ENCODE measurements around the gene GTPBP1. TPM values are rescaled to one million over a fixed set of nuclear protein-coding genes. Genes with fewer than 3 reads are reported as not detected.

The GTPBP1 gene
- polyA plus RNA-seq, 3 donors = 42.3 to 64.1 (median 56.7) TPM

GRCh38 chr22:38721551-38721950 lies 15.8 kb downstream of the GTPBP1 start:
- no peak for DNase-seq

GRCh38 chr22:38724176-38724575 lies 18.4 kb downstream of the GTPBP1 start:
- no peak for DNase-seq

DNA sequence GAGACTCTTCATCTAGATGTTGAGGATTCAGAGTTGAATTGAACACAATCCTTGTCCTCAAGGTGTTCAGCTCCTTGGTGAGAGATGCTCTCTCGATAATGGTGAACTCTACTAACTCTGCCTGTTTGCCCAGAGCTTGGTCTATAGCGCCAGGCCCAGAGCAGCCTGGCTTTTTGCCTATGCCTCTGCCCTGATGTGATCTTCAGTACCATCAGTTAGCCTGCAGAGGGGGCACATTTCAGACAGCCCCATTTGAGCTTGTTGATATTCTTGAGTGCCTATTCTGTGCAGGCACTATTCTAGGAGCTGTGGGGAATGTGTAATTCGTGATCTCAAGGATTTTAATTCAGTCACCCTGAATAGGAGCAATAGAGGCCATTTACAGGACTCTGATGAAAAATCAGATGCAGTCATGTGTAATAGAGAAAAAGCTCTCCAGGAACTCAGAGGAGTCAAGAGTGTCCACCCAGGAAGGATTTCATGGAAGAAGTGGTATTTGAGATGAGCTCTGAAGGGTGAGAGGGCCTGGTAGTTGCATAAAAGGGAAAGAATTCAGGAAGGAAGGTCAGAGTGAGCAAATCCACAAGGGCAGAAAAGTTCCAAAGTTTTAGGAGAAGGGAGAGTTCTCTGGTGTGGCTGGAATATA lies 19.3 kb downstream of the GTPBP1 start:
- no peak for DNase-seq

DNA sequence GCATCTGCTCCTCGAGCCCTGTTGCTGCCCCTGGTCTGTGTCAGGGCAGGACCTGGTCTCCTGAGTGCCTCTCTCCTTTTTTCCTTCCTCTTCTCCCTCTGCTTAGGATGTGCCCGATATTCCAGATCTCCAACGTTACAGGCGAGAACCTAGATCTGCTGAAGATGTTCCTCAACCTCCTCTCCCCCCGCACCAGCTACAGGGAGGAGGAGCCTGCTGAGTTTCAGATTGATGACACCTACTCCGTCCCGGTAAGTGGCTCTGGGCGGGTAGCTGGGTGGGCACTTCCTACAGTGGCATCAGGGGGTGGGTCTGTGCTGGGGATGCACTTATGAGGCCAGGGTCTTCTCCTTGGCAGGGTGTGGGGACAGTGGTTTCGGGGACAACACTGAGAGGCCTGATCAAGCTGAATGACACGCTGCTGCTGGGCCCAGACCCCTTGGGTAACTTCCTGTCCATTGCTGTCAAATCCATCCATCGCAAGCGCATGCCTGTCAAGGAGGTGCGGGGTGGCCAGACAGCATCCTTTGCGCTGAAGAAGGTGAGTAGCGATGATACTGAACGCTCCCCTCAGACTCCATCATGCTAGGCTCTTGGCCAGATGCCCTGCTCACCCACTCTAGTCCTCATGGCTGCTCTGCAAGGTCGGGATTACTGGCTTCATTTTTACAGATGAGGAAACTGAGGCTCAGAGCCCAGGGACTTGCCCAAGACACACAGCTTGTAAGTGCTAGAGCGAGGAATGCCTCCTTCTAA lies 20.3 kb downstream of the GTPBP1 start:
- no peak for DNase-seq

DNA sequence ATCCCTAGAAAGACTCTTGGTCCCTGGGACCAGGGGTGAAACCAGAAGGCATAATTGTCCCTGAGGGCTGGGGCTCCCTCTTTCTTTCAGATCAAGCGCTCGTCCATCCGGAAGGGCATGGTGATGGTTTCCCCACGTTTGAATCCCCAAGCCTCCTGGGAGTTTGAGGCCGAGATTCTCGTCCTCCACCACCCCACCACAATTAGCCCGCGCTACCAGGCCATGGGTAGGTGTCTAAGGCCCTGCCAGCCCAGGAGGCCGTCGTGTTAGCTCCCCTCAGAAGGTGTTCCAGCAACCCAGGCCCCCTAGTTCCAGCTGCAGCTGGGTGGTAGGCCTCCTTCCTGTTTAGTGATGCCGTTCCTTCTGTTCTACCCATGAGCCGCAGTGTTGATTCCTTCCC lies 21.4 kb downstream of the GTPBP1 start:
- DNase-seq = no peak

DNA sequence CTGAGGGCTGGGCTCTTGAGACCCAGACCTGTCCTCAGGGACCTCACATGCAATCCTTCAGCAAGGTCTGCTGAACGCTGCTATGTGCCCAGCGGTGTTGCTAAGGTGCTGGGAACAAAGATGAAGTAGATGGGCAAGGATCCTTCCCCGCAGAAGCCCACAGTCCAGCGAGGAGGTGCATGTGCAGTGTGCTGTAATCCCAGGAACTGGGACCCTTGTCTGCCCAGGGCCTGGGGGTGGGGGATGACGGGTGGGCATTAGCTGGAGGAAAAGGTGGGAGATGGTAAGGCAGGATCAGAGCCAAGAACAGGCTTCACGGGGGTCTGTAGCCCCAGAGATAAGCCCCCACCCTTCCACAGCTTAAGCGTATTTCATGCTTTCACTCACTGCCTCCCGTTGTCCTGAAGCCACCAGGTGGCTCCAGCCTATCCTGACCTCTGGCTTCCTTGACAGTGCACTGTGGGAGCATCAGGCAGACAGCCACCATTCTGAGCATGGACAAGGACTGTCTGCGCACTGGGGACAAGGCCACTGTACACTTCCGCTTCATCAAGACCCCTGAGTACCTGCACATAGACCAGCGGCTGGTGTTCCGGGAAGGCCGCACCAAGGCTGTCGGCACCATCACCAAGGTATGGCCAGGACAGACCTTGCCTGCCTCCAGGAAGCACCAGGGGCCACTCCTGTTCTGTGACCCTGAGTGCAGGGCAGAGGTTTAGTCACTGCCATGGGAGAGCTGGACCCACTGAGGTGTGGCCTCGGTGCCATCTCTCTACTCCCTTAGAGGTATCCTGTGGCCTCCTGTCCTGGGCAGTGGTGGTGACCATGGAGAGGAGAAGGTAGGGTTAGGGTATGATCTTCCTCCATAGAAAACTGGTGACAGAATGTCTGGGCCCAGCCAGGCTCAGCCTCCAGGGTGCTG lies 22.0 kb downstream of the GTPBP1 start:
- DNase-seq = no peak

DNA sequence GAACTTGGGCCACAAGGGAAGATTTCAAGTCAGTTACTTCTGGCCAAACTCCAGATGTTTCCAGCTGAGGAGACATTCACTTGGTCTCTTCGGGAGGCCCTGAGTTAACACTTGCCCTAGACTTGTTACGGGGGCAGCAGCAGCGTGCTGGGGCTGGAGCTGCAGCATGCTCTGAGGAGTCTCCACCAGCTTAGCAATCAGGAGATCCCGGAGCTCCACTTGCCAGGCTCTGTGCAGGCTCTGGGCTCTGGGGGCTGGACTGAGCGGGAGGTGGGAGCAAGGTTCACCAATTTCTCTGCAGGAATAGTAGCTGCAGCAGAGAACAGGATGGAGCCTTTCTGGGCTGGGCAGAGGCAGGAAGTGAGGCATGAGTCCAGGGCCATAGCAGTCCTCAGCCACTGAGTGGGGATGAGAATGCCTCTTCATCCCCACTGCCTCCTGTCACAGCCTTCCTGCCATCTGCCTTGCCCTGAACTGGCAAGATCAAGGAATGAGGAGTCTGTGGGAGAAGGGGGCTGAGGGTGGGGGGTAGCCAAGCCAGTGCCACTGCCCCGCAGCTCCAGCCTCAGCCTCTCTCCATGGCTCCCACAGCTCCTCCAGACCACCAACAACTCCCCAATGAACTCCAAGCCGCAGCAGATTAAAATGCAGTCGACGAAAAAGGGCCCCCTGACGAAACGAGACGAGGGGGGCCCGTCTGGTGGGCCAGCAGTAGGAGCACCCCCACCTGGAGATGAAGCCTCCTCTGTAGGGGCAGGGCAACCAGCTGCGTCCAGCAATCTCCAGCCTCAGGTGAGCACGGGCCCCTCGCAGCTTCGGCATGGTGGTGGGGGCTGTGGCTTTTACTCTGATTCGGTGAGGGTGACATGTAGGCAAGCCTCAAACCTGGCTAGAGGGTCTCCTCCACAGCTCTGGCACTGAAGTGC lies 23.4 kb downstream of the GTPBP1 start:
- DNase-seq = no peak

- no peak for DNase-seq
Measured at GRCh38 chr22:38729946-38730345, 24.2 kb downstream of the GTPBP1 start.

- DNase-seq = no peak
Measured at GRCh38 chr22:38730411-38730871, 24.7 kb downstream of the GTPBP1 start.

GRCh38 chr22:38731703-38732161 lies 26.0 kb downstream of the GTPBP1 start:
- no peak for DNase-seq

GRCh38 chr22:38732251-38732815 lies 26.6 kb downstream of the GTPBP1 start:
- DNase-seq = no peak

- DNase-seq = no peak
Measured at GRCh38 chr22:38733329-38733723, 27.6 kb downstream of the GTPBP1 start.

DNA sequence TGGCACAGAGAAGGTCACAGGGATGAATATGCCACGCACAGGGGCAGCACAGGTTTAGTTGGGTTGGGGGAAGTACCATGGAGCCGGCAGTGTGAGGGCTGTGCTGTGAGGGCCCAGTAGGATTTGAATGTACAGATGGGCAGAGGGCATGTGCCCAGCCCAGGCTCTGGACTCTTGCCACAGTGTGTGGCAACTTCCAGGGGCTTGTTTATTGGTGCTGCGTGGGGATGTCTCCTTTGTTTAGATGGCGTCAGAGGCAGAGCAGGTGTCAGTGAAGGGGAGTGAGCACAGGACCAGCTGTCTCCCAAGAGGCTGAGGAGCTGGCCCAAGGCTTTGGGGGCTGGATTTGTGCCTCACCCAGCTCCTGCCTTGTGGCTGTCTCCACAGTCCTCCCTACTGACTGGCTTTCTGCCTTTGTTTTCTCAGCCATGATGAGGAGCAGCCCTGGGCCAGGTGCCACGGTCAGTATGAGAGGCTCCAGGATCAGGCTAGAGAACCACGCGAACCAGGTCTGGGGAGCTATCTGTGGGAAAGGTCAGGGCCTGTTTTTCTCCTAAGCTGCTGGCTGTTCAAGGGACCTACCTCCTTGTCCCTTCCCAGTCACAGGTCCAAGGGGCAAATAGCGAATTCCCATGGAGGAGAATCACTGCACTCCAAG lies 28.1 kb downstream of the GTPBP1 start:
- DNase-seq = no peak

GRCh38 chr22:38734421-38735100 lies 28.8 kb downstream of the GTPBP1 start:
- DNase-seq = no peak

- no peak for DNase-seq
Measured at GRCh38 chr22:38735126-38735464, 29.4 kb downstream of the GTPBP1 start.

DNA sequence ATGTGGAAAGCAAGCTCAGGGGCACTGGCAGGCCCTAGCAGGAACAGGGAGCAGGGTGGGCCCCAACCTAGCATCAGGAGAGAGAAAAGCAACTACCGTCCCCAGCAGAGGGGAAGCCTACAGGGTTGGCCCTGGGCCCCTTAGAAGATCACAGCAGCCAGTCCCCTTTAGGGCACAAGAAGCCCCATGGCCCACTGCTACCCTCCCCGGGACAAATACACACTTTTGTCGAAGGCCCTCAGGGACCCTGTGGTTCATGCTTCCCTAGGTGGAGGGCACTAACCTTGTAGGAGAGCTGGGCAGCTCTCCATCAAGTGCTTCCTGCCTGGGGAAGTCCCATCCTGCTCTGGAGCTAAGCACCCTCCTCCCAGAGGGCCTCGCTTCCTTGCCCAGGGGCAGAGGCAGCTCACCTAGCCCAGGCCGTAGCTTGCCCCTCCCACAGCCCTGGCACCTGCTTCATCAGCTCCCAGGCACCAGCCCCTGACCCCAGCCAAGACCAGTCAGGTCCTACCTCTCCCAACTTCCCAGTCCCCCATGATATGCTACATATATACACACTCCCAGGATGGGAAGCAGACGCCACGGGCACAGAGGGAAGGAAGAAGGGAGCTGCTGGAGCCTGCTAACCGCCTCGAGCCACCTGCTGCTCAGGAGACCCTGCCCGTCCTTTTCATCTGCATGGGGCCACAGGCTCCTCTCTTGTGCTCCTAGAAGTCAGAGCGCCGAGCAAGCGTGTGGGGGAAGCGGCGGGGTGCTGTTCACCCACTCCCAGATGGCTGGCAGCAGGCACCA lies 29.9 kb downstream of the GTPBP1 start:
- DNase-seq = no peak

- no peak for DNase-seq
Measured at GRCh38 chr22:38736257-38736570, 30.5 kb downstream of the GTPBP1 start.

DNA sequence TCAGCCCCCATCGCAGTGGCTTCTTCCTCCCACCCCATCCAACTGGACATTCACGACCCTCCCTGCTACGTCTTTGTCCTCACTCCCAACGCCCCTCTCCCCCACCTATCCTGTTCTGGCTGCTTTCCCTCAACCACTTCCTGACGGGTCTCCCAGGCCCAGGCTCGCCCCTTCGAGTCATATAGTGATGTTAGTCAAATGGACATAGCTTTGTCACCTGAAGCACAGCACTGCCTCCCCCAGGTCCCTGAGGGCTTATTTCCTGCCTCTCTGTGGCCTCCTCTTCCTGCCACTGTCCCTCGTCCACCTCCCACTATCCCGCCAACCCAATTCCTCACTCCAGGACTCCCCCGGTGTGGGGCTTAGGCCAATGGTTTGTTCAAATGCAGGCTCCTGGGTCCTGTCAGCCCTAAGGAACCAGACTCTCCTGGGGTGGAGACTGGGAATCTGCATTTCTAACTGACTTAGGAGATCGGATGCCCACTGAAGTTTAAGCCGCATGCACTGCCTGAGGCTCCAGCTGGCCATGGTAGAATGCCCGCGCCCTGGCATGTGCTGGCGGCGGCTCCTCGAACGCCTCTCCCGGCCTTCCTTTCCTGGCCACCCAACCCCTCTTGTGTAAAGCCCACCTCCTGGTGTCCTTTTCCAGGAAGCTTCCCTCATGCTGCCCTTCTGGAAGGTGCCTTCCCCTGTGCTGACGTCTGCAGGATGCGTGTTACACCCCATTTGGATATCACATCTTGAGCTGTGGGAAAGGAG lies 31.7 kb downstream of the GTPBP1 start:
- DNase-seq = no peak

Measured in renal pelvis (tissue), 4 donors.